OCI-LY3 (cell line): ENCODE measurements around the gene CPED1.

Source experiments
- H2AFZ ChIP-seq: fragments of 200-600, 300-600 bp; shearing (Covaris generic); 2 replicates; pipeline ENCODE4 v1.6.0; 2014; ENCODE audit warnings: antibody characterized with exemption, low read depth, low read length
- H3K27ac ChIP-seq: fragments of 200-600, 300-600 bp; sonication (generic); 2 replicates; pipeline ENCODE4 v1.5.1; 2014; ENCODE audit warnings: mild to moderate bottlenecking, low read length, moderate library complexity, mixed read lengths
- H3K27me3 ChIP-seq: fragments of 200-600, 300-600 bp; sonication (generic); 2 replicates; pipeline ENCODE4 v1.6.1; 2014; ENCODE audit warnings: low read depth, low read length, mixed read lengths
- H3K36me3 ChIP-seq: fragments of 200-600, 300-600 bp; sonication (generic); replicated peaks from 2 replicates; pipeline ENCODE3; 2014; ENCODE audit warnings: low read depth, low read length, mixed read lengths
- H3K4me1 ChIP-seq: fragments of 300-600, 200-600 bp; sonication (generic); 2 replicates; pipeline ENCODE4 v1.6.1; 2014; ENCODE audit warnings: low read length, mixed read lengths
- H3K4me2 ChIP-seq: fragments of 200-600, 300-600 bp; sonication (generic); 2 replicates; pipeline ENCODE4 v1.6.1; 2014; ENCODE audit warnings: low read length, mixed read lengths
- H3K4me3 ChIP-seq: fragments of 300-600, 200-600 bp; sonication (generic); 2 replicates; pipeline ENCODE4 v1.5.1; 2014; ENCODE audit warnings: antibody characterized with exemption, mild to moderate bottlenecking, low read length, moderate library complexity
- H3K79me2 ChIP-seq: fragments of 300-600, 200-600 bp; shearing (Covaris generic); 2 replicates; pipeline ENCODE4 v1.6.1; 2014; ENCODE audit warnings: mild to moderate bottlenecking, low read length, mixed read lengths
- H3K9ac ChIP-seq: fragments of 300-600, 200-600 bp; shearing (Covaris generic); 2 replicates; pipeline ENCODE4 v1.6.0; 2014; ENCODE audit warnings: mild to moderate bottlenecking, low read length, moderate library complexity
- H3K9me3 ChIP-seq: fragments of 200-600, 300-600 bp; shearing (Covaris generic); 2 replicates; pipeline ENCODE4 v1.6.1; 2014; ENCODE audit warnings: low read length, mixed read lengths; ENCODE audit not compliant: insufficient read depth
- H4K20me1 ChIP-seq: fragments of 200-600, 300-600 bp; sonication (generic); 2 replicates; pipeline ENCODE4 v1.6.1; 2016; ENCODE audit warnings: low read length, mixed read lengths; ENCODE audit not compliant: insufficient read depth
- EZH2phosphoT487 ChIP-seq: fragments of 200-600 bp; shearing (Covaris generic); IDR thresholded peaks from 2 replicates; pipeline ENCODE4 v1.6.1; 2018; ENCODE audit warnings: antibody characterized with exemption, mixed run types, low read depth
- TF ChIP-seq, protein P1 (sequence below): fragments of 200-600, 300-600 bp; sonication (generic); IDR thresholded peaks from 2 replicates; pipeline ENCODE4 v1.5.1; 2014; ENCODE audit warnings: antibody characterized with exemption, low read length, low read depth

CPED1 gene

DNA sequence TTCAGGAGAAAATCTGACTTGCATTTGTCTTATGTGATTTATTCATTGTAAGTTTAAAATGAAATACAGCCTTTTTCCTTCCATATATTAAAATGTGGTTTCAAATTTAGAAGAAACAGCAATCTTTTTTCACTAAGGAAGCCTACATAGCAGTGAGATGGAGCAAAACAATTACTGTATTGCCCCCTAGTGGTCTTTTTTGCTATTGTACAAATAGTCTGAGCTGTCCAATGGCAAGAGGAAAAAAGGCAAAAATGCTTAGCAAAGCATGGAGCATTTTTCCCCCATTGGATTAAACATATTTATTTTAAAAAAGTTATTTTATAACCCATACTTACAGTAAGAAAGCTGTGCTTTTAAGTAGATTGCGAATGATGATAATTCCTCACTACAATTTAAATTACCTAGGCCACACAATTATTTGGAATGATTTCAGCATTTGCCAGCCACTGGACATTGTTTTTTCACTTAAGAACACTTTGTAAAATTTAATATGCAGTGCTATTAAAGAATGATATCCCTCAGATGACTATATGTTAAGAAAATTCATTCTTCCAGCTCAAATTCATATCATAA is 119.5 kb downstream of the CPED1 start:
- TF ChIP-seq EZH2phosphoT487, result no peak
- TF ChIP-seq, protein P1, sequence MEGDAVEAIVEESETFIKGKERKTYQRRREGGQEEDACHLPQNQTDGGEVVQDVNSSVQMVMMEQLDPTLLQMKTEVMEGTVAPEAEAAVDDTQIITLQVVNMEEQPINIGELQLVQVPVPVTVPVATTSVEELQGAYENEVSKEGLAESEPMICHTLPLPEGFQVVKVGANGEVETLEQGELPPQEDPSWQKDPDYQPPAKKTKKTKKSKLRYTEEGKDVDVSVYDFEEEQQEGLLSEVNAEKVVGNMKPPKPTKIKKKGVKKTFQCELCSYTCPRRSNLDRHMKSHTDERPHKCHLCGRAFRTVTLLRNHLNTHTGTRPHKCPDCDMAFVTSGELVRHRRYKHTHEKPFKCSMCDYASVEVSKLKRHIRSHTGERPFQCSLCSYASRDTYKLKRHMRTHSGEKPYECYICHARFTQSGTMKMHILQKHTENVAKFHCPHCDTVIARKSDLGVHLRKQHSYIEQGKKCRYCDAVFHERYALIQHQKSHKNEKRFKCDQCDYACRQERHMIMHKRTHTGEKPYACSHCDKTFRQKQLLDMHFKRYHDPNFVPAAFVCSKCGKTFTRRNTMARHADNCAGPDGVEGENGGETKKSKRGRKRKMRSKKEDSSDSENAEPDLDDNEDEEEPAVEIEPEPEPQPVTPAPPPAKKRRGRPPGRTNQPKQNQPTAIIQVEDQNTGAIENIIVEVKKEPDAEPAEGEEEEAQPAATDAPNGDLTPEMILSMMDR, result peak; percentile 83
- Histone ChIP-seq H3K36me3 (no peaks in the 10 kb centered on the region), H3K4me2 (no peak overlapping the region), H3K9ac (no peak overlapping the region), H3K9me3 (no peaks in the 10 kb centered on the region), H3K27ac (no peak overlapping the region), H3K4me1 (no peaks in the 10 kb centered on the region), H3K4me3 (no peak overlapping the region), H4K20me1 (no peaks in the 10 kb centered on the region), H2AFZ (no peak overlapping the region), H3K27me3 (peaks cover 16% of the 10 kb centered on the region; the same call in 1 of the 2 replicates), H3K79me2 (no peaks in the 10 kb centered on the region)

DNA sequence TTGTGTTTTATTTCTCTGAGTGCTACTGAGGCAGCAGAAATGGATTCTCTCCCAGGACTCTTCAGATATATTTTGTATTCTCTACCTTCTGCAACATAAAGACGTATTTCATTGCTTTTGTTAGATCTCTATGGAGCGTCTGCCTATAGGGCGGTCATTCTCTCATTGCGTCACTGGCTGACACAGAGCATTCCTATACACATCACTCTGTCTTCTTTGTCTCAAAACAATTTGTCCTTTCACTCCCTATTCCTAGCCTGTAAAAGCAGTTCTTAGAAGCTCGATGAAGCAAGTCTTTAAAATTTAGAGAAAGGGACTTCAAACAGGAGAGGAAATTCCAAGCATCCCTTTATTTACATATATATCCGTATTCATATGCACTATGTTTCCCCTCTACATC is 120.6 kb downstream of the CPED1 start:
- Histone ChIP-seq H3K4me3 (no peak overlapping the region), H3K9me3 (no peaks in the 10 kb centered on the region), H3K79me2 (no peaks in the 10 kb centered on the region), H3K4me2 (no peak overlapping the region), H3K36me3 (no peaks in the 10 kb centered on the region), H3K4me1 (no peaks in the 10 kb centered on the region), H2AFZ (no peak overlapping the region), H4K20me1 (no peaks in the 10 kb centered on the region), H3K27ac (no peak overlapping the region), H3K27me3 (peaks cover 16% of the 10 kb centered on the region; the same call in 1 of the 2 replicates), H3K9ac (no peak overlapping the region)
- no peak for TF ChIP-seq EZH2phosphoT487
- TF ChIP-seq, protein P1, result no peak

DNA sequence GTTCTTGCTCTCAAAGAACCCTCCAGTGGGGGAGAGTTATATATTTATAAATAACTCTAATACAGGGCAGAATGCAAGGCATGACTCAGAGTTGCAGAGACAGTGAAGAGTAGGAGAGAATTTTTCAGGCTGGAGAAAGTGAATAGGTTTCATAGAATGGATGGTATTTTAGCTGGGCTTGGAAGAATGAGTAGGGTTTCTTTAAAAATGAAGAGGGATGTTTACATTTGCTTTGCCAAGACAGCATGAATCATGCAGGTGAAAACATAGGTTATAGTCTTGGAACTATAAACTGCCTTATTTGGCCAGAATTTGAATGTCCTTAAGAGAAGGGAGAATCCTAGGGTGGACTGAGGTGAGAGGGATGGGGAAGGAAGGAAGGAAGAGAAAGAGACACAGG is 124.8 kb downstream of the CPED1 start:
- no peak overlapping the region for H3K4me2 ChIP-seq

DNA sequence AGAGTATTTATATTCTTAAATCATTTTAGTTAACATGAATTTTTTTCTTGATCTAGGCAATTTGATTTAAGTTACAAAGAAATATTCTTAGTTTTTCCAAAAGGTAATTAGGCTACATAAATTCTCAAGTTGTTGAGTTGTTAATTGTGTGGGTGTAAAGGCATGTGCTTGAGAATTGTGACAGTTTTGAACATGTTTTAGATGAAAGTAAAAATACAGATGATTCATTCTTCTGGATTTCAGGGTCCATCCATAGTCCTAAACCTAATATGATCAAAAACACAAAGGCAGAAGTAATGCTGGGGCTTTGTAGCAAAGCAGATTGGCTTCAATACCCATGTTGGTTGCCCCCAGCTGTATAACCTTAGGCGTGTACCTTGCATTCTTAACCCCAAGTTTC is 127.9 kb downstream of the CPED1 start:
- H3K36me3 ChIP-seq, result no peaks in the 10 kb centered on the region
- TF ChIP-seq, protein P1, result no peak
- no peak for TF ChIP-seq EZH2phosphoT487
- no peak overlapping the region for H3K4me3 ChIP-seq
- no peaks in the 10 kb centered on the region for H3K9me3 ChIP-seq
- 0 out of 2 replicates have a peak, but pooled peaks cover 4% of the 10 kb centered on the region for H3K27me3 ChIP-seq
- H3K27ac ChIP-seq, result no peak overlapping the region
- H3K4me1 ChIP-seq, result no peaks in the 10 kb centered on the region
- H3K79me2 ChIP-seq, result no peaks in the 10 kb centered on the region
- H3K9ac ChIP-seq, result no peak overlapping the region
- no peaks in the 10 kb centered on the region for H4K20me1 ChIP-seq
- no peak overlapping the region for H3K4me2 ChIP-seq
- H2AFZ ChIP-seq, result no peak overlapping the region

More for the DNA sequence above, 124.8 kb downstream of the CPED1 start:
- Histone ChIP-seq H3K9ac (no peak overlapping the region), H4K20me1 (no peaks in the 10 kb centered on the region), H3K4me1 (no peaks in the 10 kb centered on the region), H3K4me3 (no peak overlapping the region), H3K36me3 (no peaks in the 10 kb centered on the region), H3K27me3 (peaks cover 14% of the 10 kb centered on the region; the same call in 1 of the 2 replicates), H3K79me2 (no peaks in the 10 kb centered on the region), H2AFZ (no peak overlapping the region), H3K27ac (no peak overlapping the region), H3K9me3 (no peaks in the 10 kb centered on the region)
- TF ChIP-seq EZH2phosphoT487, result no peak
- TF ChIP-seq, protein P1, result no peak
